ENCODE measurements around the gene EGFL6.
A peak's percentile ranks its signal among the peaks of the same experiment; 100 is the strongest.

Gene EGFL6

DNA sequence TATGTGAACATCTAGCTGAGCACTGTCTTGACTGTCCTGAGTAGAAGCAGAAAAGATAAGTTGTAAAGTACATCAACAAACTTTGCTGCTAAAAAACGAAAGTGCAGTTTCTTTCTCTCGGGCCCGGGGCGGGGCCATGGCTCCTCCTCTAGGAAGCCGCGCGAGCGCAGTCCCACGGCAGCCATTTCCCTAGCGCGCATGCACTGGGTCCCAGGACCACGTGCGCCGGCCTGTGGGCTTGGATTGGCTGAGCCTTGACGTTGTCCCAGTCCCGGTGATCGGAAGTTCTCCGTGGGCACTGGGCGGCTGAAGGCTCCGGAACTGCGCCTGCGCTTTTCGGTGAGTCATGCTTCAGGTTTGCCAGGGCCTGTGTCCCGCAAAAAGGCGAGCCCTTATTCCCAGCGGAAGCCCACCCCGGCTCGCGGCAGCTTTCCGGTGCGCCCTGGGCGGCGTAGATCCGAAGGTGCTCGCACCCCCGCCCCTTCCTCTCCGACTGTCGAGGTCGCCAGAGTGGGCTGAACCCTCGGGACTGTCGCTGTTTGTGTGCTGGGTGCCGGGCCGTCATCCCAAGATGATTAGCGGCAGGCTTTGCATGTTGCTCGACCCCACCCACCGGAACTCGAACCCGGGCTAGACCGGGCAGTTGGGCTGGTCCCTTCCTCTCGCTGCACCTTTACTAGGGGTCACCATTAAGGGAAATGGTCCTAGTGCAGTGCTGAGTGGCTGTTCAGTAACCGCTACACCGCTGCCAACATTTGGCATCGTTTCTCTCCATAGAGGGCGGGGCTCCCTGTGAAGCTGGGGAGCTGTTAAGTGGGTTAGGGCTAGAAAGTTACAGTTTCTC lies 83.7 kb downstream of the EGFL6 start, which contains the start of gene TCEANC (continued):
- no peak; the same call in 1 of the 2 replicates for TF ChIP-seq ZNF394 (tag by site-specific recombination; IDR thresholded peaks at IDR 0.05; ENCODE audit: borderline replicate concordance)
- TF ChIP-seq PATZ1 (tag by site-specific recombination; IDR thresholded peaks at IDR 0.05), result peak; percentile 96
- TF ChIP-seq ZNF23 (tag by site-specific recombination; IDR thresholded peaks at IDR 0.05; ENCODE audit: borderline replicate concordance), result no peak
- no peak; the same call in 1 of the 2 replicates for TF ChIP-seq SCRT2 (tag by site-specific recombination; IDR thresholded peaks at IDR 0.05)
- no peak for TF ChIP-seq ZNF544 (tag by site-specific recombination; IDR thresholded peaks at IDR 0.05)
- no peak for TF ChIP-seq ZNF146 (tag by site-specific recombination; IDR thresholded peaks at IDR 0.05)
- peak; percentile 98 for TF ChIP-seq ZBTB48 (tag by site-specific recombination; IDR thresholded peaks at IDR 0.05)
- no peak for TF ChIP-seq ZNF626 (tag by site-specific recombination; IDR thresholded peaks at IDR 0.05)
- TF ChIP-seq, protein P1, sequence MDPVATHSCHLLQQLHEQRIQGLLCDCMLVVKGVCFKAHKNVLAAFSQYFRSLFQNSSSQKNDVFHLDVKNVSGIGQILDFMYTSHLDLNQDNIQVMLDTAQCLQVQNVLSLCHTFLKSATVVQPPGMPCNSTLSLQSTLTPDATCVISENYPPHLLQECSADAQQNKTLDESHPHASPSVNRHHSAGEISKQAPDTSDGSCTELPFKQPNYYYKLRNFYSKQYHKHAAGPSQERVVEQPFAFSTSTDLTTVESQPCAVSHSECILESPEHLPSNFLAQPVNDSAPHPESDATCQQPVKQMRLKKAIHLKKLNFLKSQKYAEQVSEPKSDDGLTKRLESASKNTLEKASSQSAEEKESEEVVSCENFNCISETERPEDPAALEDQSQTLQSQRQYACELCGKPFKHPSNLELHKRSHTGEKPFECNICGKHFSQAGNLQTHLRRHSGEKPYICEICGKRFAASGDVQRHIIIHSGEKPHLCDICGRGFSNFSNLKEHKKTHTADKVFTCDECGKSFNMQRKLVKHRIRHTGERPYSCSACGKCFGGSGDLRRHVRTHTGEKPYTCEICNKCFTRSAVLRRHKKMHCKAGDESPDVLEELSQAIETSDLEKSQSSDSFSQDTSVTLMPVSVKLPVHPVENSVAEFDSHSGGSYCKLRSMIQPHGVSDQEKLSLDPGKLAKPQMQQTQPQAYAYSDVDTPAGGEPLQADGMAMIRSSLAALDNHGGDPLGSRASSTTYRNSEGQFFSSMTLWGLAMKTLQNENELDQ (tag by site-specific recombination; IDR thresholded peaks at IDR 0.05; ENCODE audit: low read depth), result no peak
- TF ChIP-seq WT1 (tag by site-specific recombination; IDR thresholded peaks at IDR 0.05), result no peak
- TF ChIP-seq ZNF391 (tag by site-specific recombination; IDR thresholded peaks at IDR 0.05; ENCODE audit: borderline replicate concordance, low read depth), result no peak
- TF ChIP-seq ZFHX2 (tag by site-specific recombination; conservative IDR thresholded peaks at IDR 0.05), result peak; percentile 51
- TF ChIP-seq ZBTB26 (tag by site-specific recombination; optimal IDR thresholded peaks at IDR 0.05), result peak; percentile 69
- TF ChIP-seq ZNF548 (tag by site-specific recombination; IDR thresholded peaks at IDR 0.05), result no peak
- TF ChIP-seq ZNF133 (tag by site-specific recombination; IDR thresholded peaks at IDR 0.05), result no peak
- no peak for TF ChIP-seq ZNF155 (tag by site-specific recombination; IDR thresholded peaks at IDR 0.05)

DNA sequence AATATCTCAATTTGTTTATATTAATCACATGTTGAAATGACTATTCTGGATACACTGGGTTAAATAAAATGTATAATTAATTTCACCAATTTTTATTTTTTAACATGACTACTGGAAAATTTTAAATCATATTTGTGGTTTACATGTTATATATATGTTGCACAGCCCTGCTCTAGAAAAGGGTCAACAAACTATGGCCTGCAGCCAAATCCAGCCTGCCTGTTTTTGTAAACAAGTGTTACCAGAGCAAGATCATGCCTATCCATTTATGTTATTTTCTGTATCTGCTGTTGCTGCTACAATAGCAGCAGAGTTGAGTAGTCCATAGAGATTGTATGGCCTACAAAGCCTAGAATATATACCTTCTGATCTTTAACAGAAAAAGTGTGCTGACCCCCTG lies 84.7 kb downstream of the EGFL6 start:
- POLR2A ChIA-PET, result interaction anchor here (1.0 to 1.6 kb wide), 6 partner anchors 8 to 83 kb away, joined by 4 to 13 read pairs (median 6); partner anchors contain the start of genes OFD1, RAB9A and TRAPPC2
- no peak overlapping the region; the same call in 1 of the 2 replicates for H3K27ac ChIP-seq (ENCODE audit: extremely low read depth, low read depth, low read length)
- no peak overlapping the region for H3K4me3 ChIP-seq (ENCODE audit: low read depth, low read length)
- TF ChIP-seq ZNF558 (tag by site-specific recombination; IDR thresholded peaks at IDR 0.05) (no peak), ZNF701 (tag by site-specific recombination; IDR thresholded peaks at IDR 0.05) (no peak), ZNF555 (tag by site-specific recombination; conservative IDR thresholded peaks at IDR 0.05) (no peak), ZNF37A (tag by site-specific recombination; IDR thresholded peaks at IDR 0.05) (no peak), ZNF169 (tag by site-specific recombination; IDR thresholded peaks at IDR 0.05) (no peak), ZNF391 (tag by site-specific recombination; IDR thresholded peaks at IDR 0.05; ENCODE audit: borderline replicate concordance, low read depth) (no peak)
- TF ChIP-seq, protein P2, sequence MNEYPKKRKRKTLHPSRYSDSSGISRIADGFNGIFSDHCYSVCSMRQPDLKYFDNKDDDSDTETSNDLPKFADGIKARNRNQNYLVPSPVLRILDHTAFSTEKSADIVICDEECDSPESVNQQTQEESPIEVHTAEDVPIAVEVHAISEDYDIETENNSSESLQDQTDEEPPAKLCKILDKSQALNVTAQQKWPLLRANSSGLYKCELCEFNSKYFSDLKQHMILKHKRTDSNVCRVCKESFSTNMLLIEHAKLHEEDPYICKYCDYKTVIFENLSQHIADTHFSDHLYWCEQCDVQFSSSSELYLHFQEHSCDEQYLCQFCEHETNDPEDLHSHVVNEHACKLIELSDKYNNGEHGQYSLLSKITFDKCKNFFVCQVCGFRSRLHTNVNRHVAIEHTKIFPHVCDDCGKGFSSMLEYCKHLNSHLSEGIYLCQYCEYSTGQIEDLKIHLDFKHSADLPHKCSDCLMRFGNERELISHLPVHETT (tag by site-specific recombination; IDR thresholded peaks at IDR 0.05), result no peak
- TF ChIP-seq, protein P1 (tag by site-specific recombination; IDR thresholded peaks at IDR 0.05; ENCODE audit: low read depth), result no peak

More for the DNA sequence above, 84.7 kb downstream of the EGFL6 start:
- Histone ChIP-seq H3K4me1 (ENCODE audit: control insufficient read depth, insufficient read depth, low read length) (peaks cover 6% of the 10 kb centered on the region; the same call in 1 of the 2 replicates), H3K9me3 (ENCODE audit: control insufficient read depth, insufficient read depth, low read depth, low read length) (no peaks in the 10 kb centered on the region), H3K36me3 (ENCODE audit: control insufficient read depth in 2 of 2, insufficient read depth in 1 of 2, low read length in 2 of 2) (peaks cover 0 to 4% of the 10 kb centered on the region in 2 experiments; a peak in 1 of 3 replicates)
- CTCF ChIA-PET, result interaction anchor here (0.6 to 2.2 kb wide), 7 partner anchors 44 to 437 kb away, joined by 3 to 9 read pairs (median 4); no protein-coding TSS in a partner anchor
